Ascending aorta (tissue), 2 donors: ENCODE results near the gene RUSF1. TPM values are rescaled to one million over a fixed set of nuclear protein-coding genes. Genes with fewer than 3 reads are reported as not detected.

Experiments
- DNase-seq, 2 donors: peaks; one replicate each; pipeline ENCODE4 v3.0.0-alpha.2; 2019; ENCODE audit warnings: low spot score in 2 of 2
- H3K27ac ChIP-seq, 2 donors: fragments of 200-600 bp; sonication (generic); one replicate each; pipeline ENCODE4 v1.5.1; 2016 to 2017; ENCODE audit warnings: mild to moderate bottlenecking in 1 of 2
- H3K27me3 ChIP-seq: fragments of 200-600 bp; sonication (generic); one replicate; pipeline ENCODE4 v1.5.1; 2017
- H3K36me3 ChIP-seq, 2 donors: fragments of 200-600 bp; sonication (generic); one replicate each; pipeline ENCODE4 v1.5.1; 2016
- H3K4me1 ChIP-seq, 2 donors: fragments of 200-600 bp; sonication (generic); one replicate each; pipeline ENCODE4 v1.5.1; 2016 to 2017; ENCODE audit warnings: mild to moderate bottlenecking in 1 of 2
- H3K4me3 ChIP-seq, 2 donors: fragments of 200-600 bp; sonication (generic); one replicate each; pipeline ENCODE4 v1.5.1; 2016 to 2017; ENCODE audit warnings: mild to moderate bottlenecking in 1 of 2
- H3K9me3 ChIP-seq, 2 donors: fragments of 200-600 bp; sonication (generic); one replicate each; pipeline ENCODE4 v1.5.1; 2016
- CTCF ChIP-seq, 3 experiments: fragments of 200-600 bp in 2 of 3; fragments of 450-650 bp in 1 of 3; sonication (generic) in 2 of 3; IDR thresholded peaks; one replicate each; pipeline ENCODE4 v1.5.1; 2016 to 2019; ENCODE audit warnings: antibody characterized with exemption in 3 of 3, mild to moderate bottlenecking in 1 of 3, moderate library complexity in 1 of 3
- intact Hi-C: fragments of 100-400 bp; cut with DNase I; formaldehyde crosslinking; loops from one replicate; pipeline ENCODE4 v1.15.1; 2023
- total RNA-seq: library from RNA; depleted of rRNA; stranded (reverse); fragments of >200 nt; gene quantifications from one replicate; pipeline ENCODE4 v1.1.0, GENCODE V29; 2016

Gene RUSF1
- total RNA-seq, 1 donor from 2014 or later, result 80.9 TPM

DNA sequence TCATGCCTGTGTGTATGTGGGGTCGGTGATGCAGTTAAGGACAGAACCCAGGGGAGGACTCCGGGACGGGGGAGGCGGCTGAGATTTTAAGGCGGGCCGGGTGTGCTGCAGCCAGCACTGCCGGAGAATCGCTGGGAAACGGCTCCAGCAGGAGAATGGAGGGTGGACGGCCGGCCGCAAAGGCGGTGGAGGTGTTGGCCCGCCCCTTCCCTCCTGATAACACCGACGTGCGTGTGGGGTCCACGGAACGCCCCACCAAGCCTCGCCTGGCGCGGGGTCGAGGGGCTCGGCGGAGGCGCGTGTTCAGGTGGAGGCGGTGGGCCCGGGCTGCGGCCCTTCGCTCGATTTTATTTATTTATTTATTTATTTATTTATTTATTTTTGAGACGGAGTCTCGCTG is 66.2 kb downstream of the RUSF1 start:
- H3K27me3 ChIP-seq, result no peaks in the 10 kb centered on the region
- no peak for DNase-seq
- no peaks in the 10 kb centered on the region for H3K9me3 ChIP-seq
- H3K36me3 ChIP-seq, result no peaks in the 10 kb centered on the region
- H3K27ac ChIP-seq, result peak overlapping the region in 1 of 2 donors; percentile 88
- H3K4me1 ChIP-seq, result no peaks in the 10 kb centered on the region
- TF ChIP-seq CTCF (IDR thresholded peaks at IDR 0.05), result no peak
- intact Hi-C loops, result loop anchor here (2.0 to 10.0 kb wide), 3 partner anchors 17 to 347 kb away; partner anchors contain the start of genes ARMC5, FUS and VKORC1
- H3K4me3 ChIP-seq, result peak overlapping the region; percentile 73 to 75

DNA sequence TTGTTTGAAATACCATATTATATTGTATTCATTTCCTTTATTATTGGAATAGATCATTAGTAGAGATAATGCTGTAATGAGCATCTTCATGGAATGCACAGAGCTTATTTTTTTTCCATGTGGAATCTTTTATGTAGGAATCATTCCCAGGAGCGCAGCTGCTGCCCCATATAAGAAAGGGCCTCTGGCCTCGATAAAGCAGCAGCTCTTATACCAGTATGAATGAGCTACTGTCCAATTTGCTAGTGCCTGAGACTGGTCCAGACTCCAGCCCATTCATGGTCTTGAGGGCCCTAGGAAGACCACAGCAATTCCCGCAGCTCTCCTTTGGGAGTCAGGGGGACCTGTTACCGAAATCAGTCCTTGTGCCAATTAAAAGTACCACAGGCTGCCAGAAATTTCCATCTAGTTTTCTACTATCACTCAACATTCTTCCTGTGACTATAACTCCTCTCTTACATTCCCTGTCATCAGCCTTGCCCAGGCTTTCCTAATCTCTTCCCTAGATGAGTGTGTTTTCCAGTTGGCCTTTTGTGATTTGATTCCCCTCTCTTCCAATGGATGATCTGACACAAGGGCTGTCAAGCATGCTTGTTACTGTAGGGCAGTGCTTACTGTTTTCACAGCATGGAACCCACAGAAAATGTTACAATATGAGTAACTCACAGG is 67.5 kb downstream of the RUSF1 start:
- intact Hi-C loops, result loop anchor here (5.0 to 10.0 kb wide), 2 partner anchors 258 to 346 kb away; partner anchors contain the start of genes FUS and VKORC1
- Histone ChIP-seq H3K9me3 (no peaks in the 10 kb centered on the region), H3K4me3 (no peak overlapping the region), H3K27me3 (no peaks in the 10 kb centered on the region), H3K4me1 (no peaks in the 10 kb centered on the region), H3K27ac (no peak overlapping the region), H3K36me3 (no peaks in the 10 kb centered on the region)
- DNase-seq, result no peak
- no peak for TF ChIP-seq CTCF (IDR thresholded peaks at IDR 0.05)

GRCh38 chr16:31439519-31439918 is 68.7 kb downstream of the RUSF1 start:
- intact Hi-C loops, result no loop called here
- Histone ChIP-seq H3K27me3 (no peaks in the 10 kb centered on the region), H3K36me3 (no peaks in the 10 kb centered on the region), H3K9me3 (no peaks in the 10 kb centered on the region), H3K4me1 (no peaks in the 10 kb centered on the region), H3K4me3 (no peak overlapping the region), H3K27ac (no peak overlapping the region)
- DNase-seq, result no peak
- TF ChIP-seq CTCF (IDR thresholded peaks at IDR 0.05), result no peak

Other genes starting within 250 kb of the RUSF1 start
- gene ITGAM, start 248.4 kb downstream of the RUSF1 start, total RNA-seq, result 19.1 TPM
- 3.6 TPM for gene ITGAX, start 153.2 kb downstream of the RUSF1 start, total RNA-seq
- gene ITGAD, start 115.1 kb downstream of the RUSF1 start, total RNA-seq, result not detected
- gene COX6A2, start 80.0 kb downstream of the RUSF1 start, total RNA-seq, result not detected
- gene ZNF843, start 65.6 kb downstream of the RUSF1 start, total RNA-seq, result 11.7 TPM
- gene ARMC5, start 48.9 kb downstream of the RUSF1 start, total RNA-seq, result 10.0 TPM
- 325 TPM for gene TGFB1I1, start 36.2 kb downstream of the RUSF1 start, total RNA-seq
- 0.53 TPM for gene SLC5A2, start 25.3 kb downstream of the RUSF1 start, total RNA-seq
- not detected for gene AHSP, start 19.5 kb upstream of the RUSF1 start, total RNA-seq